ENCODE measurements around the gene MRPS23. TPM values are rescaled to one million over a fixed set of nuclear protein-coding genes. Genes with fewer than 3 reads are reported as not detected.

Gene MRPS23
- total and polyA plus RNA-seq, 2 of the 4 experiments (the other 2 are of a cell fraction) = 23.5 to 37.3 TPM

- Histone ChIP-seq H2AK9ac (replicated peaks; ENCODE audit: low read depth, low read length, poor library complexity) (no peak overlapping the region), H3K23ac (ENCODE audit: low read depth, low read length) (no peak overlapping the region), H3K4me1 (ENCODE audit: control insufficient read depth, insufficient read depth, low read length) (no peaks in the 10 kb centered on the region), H2AFZ (replicated peaks; ENCODE audit: low read length, poor library complexity) (no peak overlapping the region), H2BK120ac (ENCODE audit: low read depth, low read length) (no peak overlapping the region), H3K18ac (ENCODE audit: low read depth, low read length) (no peak overlapping the region), H2BK20ac (ENCODE audit: low read depth, low read length) (no peak overlapping the region), H2BK15ac (ENCODE audit: low read depth, low read length) (no peak overlapping the region), H3K4me2 (ENCODE audit: low read depth, low read length) (no peak overlapping the region), H2BK5ac (ENCODE audit: low read depth, low read length, poor library complexity, severe bottlenecking) (no peak overlapping the region), H3K27ac (ENCODE audit: insufficient read depth, low read length) (no peak overlapping the region), H3K9ac (ENCODE audit: low read depth, low read length) (no peak overlapping the region), H3K36me3 (ENCODE audit: control insufficient read depth, insufficient read depth, low read length) (no peaks in the 10 kb centered on the region), H4K5ac (ENCODE audit: low read depth, low read length) (no peak overlapping the region), H2AK5ac (ENCODE audit: low read depth, low read length) (no peak overlapping the region), H3K27me3 (ENCODE audit: control insufficient read depth, insufficient read depth, low read length) (peaks cover 31% of the 10 kb centered on the region), H4K8ac (ENCODE audit: low read depth in 2 of 2, low read length in 2 of 2) (no peak overlapping the region), H3K14ac (replicated peaks; ENCODE audit: low read depth, low read length) (no peak overlapping the region), H3K79me1 (ENCODE audit: low read depth in 1 of 2, low read length in 2 of 2) (no peaks in the 10 kb centered on the region), H3K9me3 (ENCODE audit: control insufficient read depth, insufficient read depth, low read length) (no peaks in the 10 kb centered on the region), H3K4ac (ENCODE audit: low read depth, low read length) (no peak overlapping the region), H3K56ac (ENCODE audit: extremely low read depth, insufficient read depth, low read length) (no peak overlapping the region), H3K9me1 (ENCODE audit: insufficient read depth, low read length) (no peaks in the 10 kb centered on the region), H4K20me1 (ENCODE audit: insufficient read depth, low read length) (no peaks in the 10 kb centered on the region), H4K91ac (ENCODE audit: insufficient read depth, low read depth, low read length) (no peak overlapping the region), H3K4me3 (ENCODE audit: insufficient read depth, low read depth, low read length) (no peak overlapping the region)
- TF ChIP-seq ELK1 (IDR thresholded peaks at IDR 0.05; ENCODE audit: borderline replicate concordance, low read depth, low read length) (no peak), POLR2A (IDR thresholded peaks at IDR 0.05; ENCODE audit: low read depth, low read length) (no peak), RCOR1 (IDR thresholded peaks at IDR 0.05; ENCODE audit: insufficient replicate concordance, low read length) (no peak), NFE2L2 (IDR thresholded peaks at IDR 0.05; ENCODE audit: low read depth, low read length) (no peak)
- in situ Hi-C loops (cut with MboI; ENCODE audit: low sequenced_read_pairs) (no loop called here), intact Hi-C loops (cut with micrococcal nuclease) (no loop called here), dilution Hi-C loops (cut with HindIII; ENCODE audit: low sequenced_read_pairs, unreplicated experiment) (no loop called here)
- DNase-seq (no peak), ATAC-seq (ENCODE audit: low read depth) (no peak)
- BruUV-seq (replicated peaks) = no TSS peak
- no CpG with 5 or more reads among the region's 4 CpGs for WGBS, 2 experiments (ENCODE audit: extremely low coverage in 2 of 2, insufficient read length in 1 of 2)
- ChIA-PET CTCF (no interaction called here), POLR2A (ENCODE audit: unreplicated experiment) (no interaction called here)
These were observed 61.1 kb downstream of the MRPS23 start for GRCh38 chr17:57788725-57789124.

Data from IMR-90 (cell line).